GM19238 (cell line): ENCODE data around the gene OR5K3.
"Not testable (repeated sequence)": the region's sequence is repeated elsewhere in the genome, so short reads cannot be mapped to it uniquely, and the experiment has no call there.

Experiments
- DNase-seq: peaks from one replicate; pipeline ENCODE4 v3.0.0; 2011; ENCODE audit warnings: low spot score; ENCODE audit not compliant: insufficient read length

The OR5K3 gene

GRCh38 chr3:98390366-98390765 lies at the start of gene OR5K3:
TSS of gene OR5K3 (plus strand) at chr3:98390666. CDS start at chr3:98390666, 0 bp downstream.
- DNase-seq = no peak

GRCh38 chr3:98341758-98342157 lies 48.7 kb upstream of the OR5K3 start:
- no peak for DNase-seq

GRCh38 chr3:98343647-98344507 lies 46.6 kb upstream of the OR5K3 start:
- peak; percentile 6 for DNase-seq

GRCh38 chr3:98350082-98350481 lies 40.4 kb upstream of the OR5K3 start:
- DNase-seq = no peak

- no peak for DNase-seq
These were observed 36.9 kb upstream of the OR5K3 start, which contains the start of gene OR5K4 for GRCh38 chr3:98353554-98353953. TSS of gene OR5K4 (plus strand) at chr3:98353854. CDS start at chr3:98353854, 0 bp downstream.

GRCh38 chr3:98359250-98359649 lies 31.2 kb upstream of the OR5K3 start:
- DNase-seq = no peak

- DNase-seq = no peak
These were observed 30.3 kb upstream of the OR5K3 start for GRCh38 chr3:98359993-98360675.

GRCh38 chr3:98360681-98361080 lies 29.8 kb upstream of the OR5K3 start:
- DNase-seq = no peak

- DNase-seq = no peak
These were observed 29.2 kb upstream of the OR5K3 start for GRCh38 chr3:98361289-98361688.

- DNase-seq = no peak
These were observed 22.8 kb upstream of the OR5K3 start for GRCh38 chr3:98367464-98368246.

- no peak for DNase-seq
These were observed 19.3 kb upstream of the OR5K3 start for GRCh38 chr3:98371186-98371585.

- no peak for DNase-seq
These were observed 18.6 kb upstream of the OR5K3 start for GRCh38 chr3:98371853-98372252.

GRCh38 chr3:98372445-98372844 lies 18.0 kb upstream of the OR5K3 start:
- no peak for DNase-seq

- DNase-seq = no peak
These were observed 13.8 kb upstream of the OR5K3 start for GRCh38 chr3:98376631-98377030.

- DNase-seq = no peak
These were observed 2.3 kb upstream of the OR5K3 start for GRCh38 chr3:98388147-98388546.

- DNase-seq = no peak
These were observed 4.6 kb downstream of the OR5K3 start for GRCh38 chr3:98395101-98395500.

GRCh38 chr3:98396482-98396881 lies 6.0 kb downstream of the OR5K3 start:
- not testable (repeated sequence) for DNase-seq

GRCh38 chr3:98398513-98398912 lies 8.0 kb downstream of the OR5K3 start:
- DNase-seq = no peak

- DNase-seq = no peak
These were observed 12.0 kb downstream of the OR5K3 start for GRCh38 chr3:98402507-98402906.

- no peak for DNase-seq
These were observed 13.5 kb downstream of the OR5K3 start for GRCh38 chr3:98404010-98404409.

- no peak for DNase-seq
These were observed 15.6 kb downstream of the OR5K3 start for GRCh38 chr3:98406034-98406433.

GRCh38 chr3:98432575-98432974 lies 42.1 kb downstream of the OR5K3 start:
- DNase-seq = no peak
